H54 (cell line): ENCODE data around the gene MOGAT3.

Experiments used
- DNase-seq: peaks from one replicate; pipeline ENCODE4 v3.0.0; 2011; ENCODE audit warnings: low spot score, mixed read lengths; ENCODE audit not compliant: insufficient read length
- FAIRE-seq: peaks from 3 replicates; lab custom pipeline; 2011; peaks lifted over from hg19 to GRCh38; lab: Jason Lieb, UNC
- POLR2A ChIP-seq: IDR thresholded peaks from 2 replicates; pipeline ENCODE4 v1.6.1; 2011; ENCODE audit warnings: low read depth, mild to moderate bottlenecking, low read length

The MOGAT3 gene

DNA sequence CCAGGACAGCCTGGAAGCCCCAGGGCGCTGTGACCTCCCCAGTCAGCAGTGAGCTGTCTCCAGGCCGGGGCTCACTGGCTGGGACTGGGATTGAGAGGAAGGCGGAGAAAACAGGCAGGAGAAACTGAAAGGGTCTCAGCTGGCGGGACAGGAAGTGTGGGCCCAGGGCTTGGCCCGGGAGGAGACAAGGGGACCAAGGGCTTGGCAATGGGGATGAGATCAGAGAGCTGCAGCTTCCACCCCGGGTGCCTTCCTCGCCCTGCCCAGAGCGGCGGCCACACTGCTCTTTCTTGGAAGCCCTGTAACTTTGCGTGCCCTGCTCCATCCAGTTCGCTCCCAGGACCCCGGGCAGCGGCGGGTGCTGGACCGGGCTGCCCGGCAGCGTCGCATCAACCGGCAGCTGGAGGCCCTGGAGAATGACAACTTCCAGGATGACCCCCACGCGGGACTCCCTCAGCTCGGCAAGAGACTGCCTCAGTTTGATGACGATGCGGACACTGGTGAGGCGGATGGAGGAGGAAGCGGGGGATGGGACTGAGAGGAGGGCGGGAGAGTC lies 21.5 kb upstream of the MOGAT3 start:
- no peak for TF ChIP-seq POLR2A
- FAIRE-seq, result no peak
- no peak for DNase-seq

DNA sequence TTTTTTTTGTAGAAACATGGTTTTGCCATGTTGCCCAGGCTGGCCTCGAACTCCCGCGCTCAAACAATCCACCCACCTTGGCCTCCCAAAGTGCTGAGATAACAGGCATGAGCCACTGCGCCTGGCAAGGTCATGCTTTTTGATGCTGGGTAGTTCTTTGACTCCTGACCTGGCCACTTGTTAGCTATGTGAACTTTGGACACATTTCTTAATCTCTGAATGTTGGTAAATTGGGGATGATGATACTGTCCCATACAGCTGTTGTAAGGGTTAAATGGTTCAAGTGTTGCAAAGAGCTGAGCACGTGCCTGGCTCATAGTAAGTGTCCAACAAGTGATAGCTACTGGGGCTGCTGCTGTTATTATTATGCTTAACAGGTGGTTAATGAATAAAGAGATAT lies 19.5 kb upstream of the MOGAT3 start:
- DNase-seq, result no peak
- no peak for TF ChIP-seq POLR2A
- no peak for FAIRE-seq

DNA sequence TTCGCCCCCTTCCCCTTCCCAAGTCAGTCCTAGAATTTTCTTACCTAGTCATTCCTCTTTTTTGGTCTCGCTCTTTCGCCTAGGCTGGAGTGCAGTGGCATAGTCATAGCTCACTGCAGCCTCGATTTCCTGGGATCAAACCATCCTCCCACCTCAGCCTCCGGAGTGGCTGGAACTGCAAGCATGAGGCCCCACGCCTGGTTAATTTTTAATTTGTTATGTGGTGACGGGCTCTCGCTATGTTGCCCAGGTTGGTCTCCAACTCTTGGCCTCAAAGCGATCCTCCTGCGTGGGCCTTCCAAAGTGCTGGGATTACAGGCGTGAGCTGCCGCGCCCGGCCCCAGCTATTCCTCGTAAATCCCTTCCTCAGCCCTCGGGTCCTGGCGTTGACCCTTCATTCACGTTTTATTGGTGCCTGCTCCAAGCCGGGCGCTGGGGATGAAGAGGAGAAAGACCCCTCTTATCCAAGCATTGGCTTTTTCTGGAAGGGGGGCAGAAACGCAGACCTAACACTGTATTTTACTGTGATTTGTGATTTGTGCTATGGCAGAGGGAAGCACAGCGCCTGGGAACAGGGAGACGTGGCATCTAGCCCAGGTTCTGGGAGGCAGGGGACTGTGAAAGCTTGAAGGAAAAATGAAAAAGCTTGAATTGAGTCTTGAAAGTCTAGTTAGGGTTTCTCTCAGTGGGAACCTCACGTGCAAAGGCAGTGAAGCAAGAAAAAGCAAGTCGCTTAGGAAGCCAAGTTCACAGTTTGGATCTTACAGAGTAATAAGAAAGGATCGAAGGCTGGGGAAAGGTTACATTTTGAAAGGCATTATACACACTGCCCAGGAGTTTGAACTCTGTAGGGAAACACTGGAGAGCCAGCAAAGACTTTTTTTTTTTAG lies 17.6 kb upstream of the MOGAT3 start:
- FAIRE-seq (no peak), DNase-seq (no peak)
- no peak for TF ChIP-seq POLR2A

DNA sequence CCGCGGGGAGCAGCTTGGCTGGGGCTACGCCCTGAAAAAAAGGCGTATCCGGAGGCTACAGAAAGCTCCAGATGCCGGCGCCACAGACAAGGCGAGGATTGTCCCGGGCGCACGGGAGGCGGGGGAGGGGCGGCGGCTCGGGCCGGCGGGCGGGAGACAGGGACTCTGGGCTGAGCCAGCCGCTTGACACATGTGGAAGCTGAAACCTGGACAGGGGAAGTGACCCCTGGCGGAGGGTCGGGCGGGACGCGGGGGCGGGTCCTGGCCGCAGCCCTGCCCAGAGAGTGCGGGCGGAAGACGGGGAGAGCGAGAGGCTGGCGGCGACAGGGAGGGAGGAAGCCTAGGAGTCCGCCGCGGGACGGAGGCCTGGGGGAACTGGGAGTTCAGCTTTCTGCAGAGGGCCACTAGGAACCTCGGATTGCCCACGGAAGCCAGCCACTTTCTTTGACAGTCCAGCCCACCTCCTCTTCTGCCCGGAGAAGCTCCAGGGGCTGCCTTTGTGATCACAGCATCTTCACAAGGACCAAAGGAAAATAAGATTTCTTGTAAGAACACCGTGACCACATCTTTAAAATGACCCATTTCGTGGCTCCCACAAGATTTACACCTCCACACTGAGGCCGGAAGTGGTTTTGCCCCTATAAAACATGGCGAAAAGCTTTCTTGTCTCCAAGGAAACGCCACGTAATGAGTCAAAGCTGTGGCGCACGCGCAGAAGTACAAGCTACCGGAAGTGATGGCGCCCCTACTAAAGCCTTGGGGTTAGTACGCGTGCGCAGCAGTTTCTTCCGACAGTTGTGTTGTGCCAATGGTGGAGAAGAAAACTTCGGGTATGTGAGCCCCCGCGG lies 16.8 kb upstream of the MOGAT3 start, which contains the start of the genes PLOD3 and ZNHIT1:
Gene PLOD3 (minus strand): TSS at position 194 of the 848 bp plus-strand sequence. CDS start 307 bp downstream, outside the sequence.
Gene ZNHIT1 (plus strand): TSS at position 778 of the 848 bp plus-strand sequence. CDS start 31 bp downstream, at position 809.
- FAIRE-seq (peak; percentile 70), DNase-seq (peak; percentile 97)
- no peak; the same call in none of the 2 replicates for TF ChIP-seq POLR2A

DNA sequence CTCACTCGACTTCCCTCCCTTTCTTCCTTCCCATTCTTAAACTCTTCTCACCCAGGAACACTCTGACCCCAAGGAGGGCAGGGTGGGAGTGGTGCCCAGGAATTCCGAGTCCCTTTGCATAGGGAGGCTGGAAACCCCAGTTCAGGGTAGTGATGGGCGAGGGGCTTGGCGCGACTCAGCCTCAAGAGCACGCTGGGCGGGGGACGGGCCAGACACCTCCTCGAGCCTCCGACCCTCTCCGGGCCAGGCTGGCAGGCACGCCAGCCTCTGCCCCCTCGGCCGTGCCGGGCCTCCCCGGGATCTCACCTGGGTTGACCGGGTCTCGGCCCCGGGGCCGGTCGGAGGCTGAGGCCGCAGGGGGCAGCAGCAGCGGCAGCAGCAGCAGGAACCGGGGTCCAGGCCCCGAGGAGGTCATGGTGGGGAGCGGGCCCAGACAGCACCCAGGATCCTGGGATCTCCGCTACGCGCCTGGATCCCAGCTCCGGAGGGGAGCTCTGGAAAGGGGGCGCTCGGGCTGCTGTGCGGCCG lies 16.1 kb upstream of the MOGAT3 start:
- no peak for FAIRE-seq
- TF ChIP-seq POLR2A, result no peak
- no peak for DNase-seq

DNA sequence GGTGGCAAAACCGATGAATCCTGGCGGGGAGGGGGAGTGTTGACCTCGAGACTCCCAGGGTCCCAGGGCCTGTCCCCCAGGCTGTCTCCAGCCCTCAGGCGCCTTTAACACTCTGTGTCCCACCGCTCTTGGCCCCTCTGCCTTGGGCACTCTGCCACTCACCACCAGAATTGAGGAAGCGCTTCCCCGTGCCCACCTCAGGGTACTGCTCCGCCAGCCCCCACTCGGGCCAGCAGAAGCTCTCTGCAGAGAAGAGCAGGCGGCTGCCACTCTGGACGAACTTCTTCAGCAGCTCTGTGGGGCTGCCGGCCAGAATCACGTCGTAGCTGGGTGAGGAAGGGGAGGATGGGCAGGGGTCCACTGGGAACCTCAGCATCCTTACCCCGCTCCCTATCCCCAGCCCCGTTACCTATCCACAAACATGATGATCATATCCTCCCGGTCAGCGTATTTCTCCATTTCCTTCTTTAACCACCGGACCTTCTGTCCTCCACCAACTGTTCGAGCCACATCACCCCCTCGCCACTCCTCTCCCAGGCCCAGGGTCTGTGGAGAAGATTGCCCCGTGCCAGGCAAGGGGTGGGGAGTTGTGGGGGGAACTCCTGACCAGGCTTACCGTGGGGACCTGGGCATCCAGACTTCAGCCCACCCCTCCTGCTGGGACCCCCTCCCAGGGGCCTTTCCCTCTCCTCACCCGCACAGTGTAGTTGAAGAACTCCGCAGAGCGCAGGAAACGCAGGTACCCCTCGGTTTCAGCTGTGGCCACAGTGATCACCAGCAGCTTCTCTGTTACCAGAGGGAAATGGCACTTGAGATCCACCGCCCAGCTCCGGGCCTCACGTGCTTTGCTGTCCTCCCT lies 15.4 kb upstream of the MOGAT3 start:
- no peak for DNase-seq
- no peak for TF ChIP-seq POLR2A
- FAIRE-seq, result no peak

DNA sequence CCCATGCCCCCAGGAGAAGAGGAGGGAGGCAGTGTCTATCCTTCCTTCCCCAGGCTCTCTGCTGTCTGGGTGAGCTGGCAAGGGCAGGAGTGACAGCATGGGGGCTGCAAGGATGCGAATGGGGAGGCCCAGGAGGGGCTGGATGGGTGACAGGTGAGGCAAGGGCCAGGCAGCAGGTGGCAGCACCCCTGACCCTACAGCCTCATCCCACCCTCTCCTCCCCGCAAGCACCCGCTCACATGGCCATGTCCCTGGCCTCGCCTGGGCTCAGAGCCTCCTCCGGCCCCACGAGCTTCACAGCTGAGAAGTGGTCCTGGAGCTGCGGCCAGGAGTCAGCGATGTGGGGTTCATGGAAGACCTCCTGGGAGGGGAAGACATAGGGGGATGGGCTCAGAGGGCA lies 11.2 kb upstream of the MOGAT3 start:
- no peak for TF ChIP-seq POLR2A
- FAIRE-seq (no peak), DNase-seq (no peak)

DNA sequence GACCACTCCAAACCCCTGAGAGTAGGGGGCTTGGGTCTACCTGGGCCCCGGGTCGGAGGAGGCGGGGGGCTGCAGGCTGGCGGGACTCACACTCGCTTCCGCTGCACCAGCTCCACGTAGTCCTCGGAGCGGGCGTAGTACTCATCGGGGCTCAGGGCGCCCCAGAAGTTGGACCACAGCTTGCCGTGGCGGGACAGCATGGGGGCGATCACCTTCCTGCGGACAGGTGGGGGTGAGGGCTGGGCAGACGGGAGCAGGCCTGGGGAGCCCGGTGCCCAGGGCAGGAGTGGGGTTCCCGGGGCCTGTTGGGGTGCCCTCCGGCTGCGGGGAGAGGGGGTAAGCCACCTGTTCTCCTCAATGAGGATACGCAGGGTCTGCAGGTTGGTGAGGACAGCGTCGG lies 10.7 kb upstream of the MOGAT3 start:
- DNase-seq, result no peak
- TF ChIP-seq POLR2A, result no peak
- no peak for FAIRE-seq

DNA sequence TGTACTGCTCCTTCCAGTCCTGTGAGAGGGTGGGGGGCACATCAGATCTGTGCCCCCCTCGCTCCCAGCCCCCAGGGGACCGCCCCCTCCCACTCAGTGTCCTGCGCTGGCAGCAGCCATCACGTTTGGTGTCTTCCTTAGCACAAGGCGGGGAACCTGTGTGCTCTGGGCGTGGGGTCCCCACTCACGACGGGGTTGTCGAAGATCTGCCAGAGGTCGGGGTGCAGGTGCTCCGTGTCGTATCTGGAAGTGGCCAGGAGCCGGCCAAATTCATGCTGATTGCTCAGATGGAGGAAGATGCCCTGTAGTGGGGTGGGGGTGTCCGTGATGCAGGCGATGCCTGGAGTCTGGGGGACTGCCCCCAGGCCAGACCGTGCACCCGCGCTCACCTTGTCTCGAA lies 9.3 kb upstream of the MOGAT3 start:
- FAIRE-seq (no peak), DNase-seq (no peak)
- TF ChIP-seq POLR2A, result no peak

DNA sequence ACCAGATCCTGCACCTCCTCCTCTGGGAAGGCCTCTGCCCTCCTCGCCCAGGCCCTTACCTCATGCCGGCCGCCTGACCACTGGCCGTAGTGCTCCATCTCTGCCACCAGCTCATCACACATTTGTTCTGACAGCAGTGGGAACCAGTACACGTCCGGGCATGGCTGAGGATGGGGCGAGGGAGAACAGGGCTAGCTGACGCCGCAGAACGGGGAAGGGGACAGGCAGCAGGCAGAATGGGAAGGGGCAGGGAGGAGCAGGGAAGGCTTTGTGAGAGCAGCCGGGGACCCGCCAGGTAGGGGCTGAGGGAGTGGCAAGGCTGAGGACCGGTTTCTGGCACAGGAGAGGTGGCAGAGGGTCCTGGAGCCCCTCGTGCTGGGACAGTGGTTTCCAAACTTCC lies 8.0 kb upstream of the MOGAT3 start:
- DNase-seq (no peak), FAIRE-seq (no peak)

DNA sequence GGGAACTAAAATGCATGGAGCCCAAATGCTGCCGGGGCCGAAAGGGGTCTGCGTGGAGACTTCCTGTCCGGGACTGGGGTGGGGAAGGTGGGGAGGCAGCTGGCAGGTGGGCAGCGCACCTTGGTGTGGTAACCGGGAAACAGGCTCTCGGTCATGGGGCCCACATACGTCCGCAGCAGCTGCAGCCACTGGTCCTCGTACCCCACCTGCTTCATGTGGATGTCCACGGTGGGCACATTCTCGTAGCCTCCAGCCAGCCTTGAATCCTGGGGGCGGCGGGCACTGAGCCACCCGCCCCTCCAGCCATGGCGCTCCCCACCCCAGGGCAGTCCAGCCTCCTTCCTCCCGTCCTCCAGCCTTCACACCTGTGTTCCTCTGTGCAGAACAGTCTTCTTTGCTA lies 6.6 kb upstream of the MOGAT3 start:
- FAIRE-seq (no peak), DNase-seq (no peak)
- TF ChIP-seq POLR2A, result no peak

More for the DNA sequence above, 8.0 kb upstream of the MOGAT3 start:
- no peak for TF ChIP-seq POLR2A

DNA sequence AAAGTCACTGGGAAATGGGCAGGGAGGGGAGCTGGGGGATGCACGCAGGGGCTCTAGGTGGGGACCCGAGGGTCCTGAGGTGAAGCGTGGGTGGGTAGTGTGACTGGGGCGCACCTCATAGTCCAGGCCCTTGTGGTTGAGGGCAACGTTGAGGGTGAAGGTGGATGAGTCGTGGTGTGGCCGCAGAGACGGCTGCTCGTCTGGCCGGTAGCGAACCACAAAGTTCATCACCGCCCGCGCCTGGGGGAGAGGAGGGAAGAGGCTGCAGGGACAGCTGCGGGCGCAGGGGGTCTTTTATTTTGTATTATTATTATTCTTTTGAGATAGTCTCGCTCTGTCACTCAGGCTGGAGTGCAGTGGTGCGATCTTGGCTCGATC lies 5.8 kb upstream of the MOGAT3 start:
- FAIRE-seq (no peak), DNase-seq (no peak)
- TF ChIP-seq POLR2A, result no peak
